GM12801 (cell line): Measurements from ENCODE around the gene SLC25A25.

Source experiments
- TF ChIP-seq, protein P1 (sequence below): IDR thresholded peaks from one replicate; pipeline ENCODE4 v1.5.1; 2011; ENCODE audit warnings: control low read depth; ENCODE audit not compliant: insufficient read length; ENCODE audit errors: extremely low read depth

Gene SLC25A25

DNA sequence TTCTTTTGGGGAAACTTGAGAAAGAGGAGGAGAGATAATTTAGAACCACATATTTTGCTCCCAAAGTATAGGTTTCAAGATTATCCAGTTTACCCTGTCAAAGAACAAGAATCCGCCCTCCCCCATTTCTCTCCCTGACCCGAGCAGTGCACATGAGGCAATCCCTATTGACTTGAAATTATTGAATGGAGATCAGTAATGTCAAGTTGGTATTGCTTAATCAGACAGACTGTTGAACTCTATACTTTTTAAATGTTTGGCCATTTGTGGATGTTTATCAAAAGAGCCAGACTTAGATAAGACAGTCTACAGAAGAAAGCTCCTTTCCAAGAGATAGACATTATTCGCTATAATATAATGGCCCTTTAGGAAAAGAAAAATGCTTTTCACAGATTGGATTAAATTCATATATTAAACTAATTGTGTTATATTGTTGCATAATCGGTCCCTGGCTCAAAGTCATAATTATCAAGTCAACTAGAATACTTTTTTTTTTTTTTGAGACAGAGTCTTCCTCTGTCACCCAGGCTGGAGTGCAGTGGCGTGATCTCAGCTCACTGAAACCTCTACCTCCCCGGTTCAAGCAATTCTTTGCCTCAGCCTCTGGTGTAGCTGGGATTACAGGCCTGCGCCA lies 5.3 kb downstream of the SLC25A25 start:
- TF ChIP-seq, protein P1, sequence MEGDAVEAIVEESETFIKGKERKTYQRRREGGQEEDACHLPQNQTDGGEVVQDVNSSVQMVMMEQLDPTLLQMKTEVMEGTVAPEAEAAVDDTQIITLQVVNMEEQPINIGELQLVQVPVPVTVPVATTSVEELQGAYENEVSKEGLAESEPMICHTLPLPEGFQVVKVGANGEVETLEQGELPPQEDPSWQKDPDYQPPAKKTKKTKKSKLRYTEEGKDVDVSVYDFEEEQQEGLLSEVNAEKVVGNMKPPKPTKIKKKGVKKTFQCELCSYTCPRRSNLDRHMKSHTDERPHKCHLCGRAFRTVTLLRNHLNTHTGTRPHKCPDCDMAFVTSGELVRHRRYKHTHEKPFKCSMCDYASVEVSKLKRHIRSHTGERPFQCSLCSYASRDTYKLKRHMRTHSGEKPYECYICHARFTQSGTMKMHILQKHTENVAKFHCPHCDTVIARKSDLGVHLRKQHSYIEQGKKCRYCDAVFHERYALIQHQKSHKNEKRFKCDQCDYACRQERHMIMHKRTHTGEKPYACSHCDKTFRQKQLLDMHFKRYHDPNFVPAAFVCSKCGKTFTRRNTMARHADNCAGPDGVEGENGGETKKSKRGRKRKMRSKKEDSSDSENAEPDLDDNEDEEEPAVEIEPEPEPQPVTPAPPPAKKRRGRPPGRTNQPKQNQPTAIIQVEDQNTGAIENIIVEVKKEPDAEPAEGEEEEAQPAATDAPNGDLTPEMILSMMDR, result no peak

DNA sequence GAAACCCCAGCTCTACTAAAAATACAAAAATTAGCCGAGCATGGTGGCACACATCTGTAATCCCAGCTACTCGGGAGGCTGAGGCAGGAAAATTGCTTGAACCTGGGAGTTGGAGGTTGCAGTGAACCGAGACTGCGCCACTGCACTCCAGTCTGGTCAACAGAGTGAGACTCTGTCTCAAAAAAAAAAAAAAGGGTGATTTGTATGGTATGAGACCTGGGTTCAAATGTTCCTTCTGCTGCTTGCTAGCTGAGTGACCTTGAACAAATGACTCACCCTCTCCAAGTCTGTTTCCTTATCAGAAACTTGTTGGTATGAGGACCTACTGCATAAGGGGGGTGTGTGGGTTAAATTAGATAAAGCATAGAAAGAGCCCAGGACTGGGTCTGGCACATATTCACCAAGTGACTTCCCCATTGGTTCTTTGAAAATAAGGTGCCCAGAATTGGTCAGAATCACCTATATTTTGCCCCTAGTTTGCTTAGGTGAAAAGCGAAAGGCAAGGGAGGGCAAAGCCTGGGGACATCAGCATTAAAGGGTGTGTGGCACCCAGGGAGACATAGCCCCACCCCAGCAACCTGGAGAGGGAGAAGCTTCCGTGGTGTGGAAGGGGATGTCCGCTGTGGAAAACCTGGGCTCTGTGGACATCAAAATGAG lies 9.9 kb downstream of the SLC25A25 start:
- TF ChIP-seq, protein P1, result no peak

DNA sequence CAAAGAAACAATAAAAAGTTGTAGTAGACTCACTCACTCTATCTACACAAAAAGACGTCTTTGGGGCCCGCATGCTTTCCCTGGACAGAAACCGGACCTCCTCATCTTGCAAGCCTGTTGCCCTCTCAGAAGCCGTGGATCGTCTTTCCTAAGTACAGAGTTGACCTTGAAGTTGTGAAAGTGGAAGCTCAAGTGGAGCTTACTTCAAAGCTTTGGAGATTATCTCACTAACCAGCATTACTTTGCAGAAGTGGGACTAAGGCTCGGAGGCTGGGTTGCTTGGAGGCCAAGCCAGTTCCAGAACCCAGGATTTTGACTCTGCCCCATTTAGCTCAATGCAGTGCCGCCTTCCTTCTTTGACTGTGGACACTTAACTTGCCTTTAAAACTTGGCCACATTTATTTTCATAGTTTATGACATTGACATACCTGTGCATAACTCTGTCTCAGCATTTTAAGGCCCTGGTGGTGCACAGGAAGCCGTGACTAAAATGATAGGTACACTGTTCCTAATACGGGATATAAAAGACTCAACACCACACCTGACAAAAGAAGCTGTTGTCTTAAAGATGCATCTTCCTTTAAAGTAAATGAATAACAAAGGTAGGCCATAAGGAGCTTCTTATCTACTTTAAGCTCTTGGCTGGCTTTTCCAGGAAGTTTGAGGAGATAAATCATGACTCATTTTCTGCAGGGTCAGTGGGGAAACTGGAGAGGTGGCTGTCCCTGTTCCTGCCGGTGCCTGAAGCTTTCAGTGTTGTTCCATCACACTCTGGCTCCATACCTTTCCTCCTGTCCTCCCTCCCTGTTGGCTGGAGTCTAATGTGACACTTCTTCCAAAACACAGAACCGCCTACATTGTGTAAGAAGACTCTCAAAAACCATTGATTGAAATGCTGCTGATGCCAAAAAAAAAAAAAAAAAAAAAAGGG lies 10.7 kb downstream of the SLC25A25 start:
- TF ChIP-seq, protein P1, result no peak

DNA sequence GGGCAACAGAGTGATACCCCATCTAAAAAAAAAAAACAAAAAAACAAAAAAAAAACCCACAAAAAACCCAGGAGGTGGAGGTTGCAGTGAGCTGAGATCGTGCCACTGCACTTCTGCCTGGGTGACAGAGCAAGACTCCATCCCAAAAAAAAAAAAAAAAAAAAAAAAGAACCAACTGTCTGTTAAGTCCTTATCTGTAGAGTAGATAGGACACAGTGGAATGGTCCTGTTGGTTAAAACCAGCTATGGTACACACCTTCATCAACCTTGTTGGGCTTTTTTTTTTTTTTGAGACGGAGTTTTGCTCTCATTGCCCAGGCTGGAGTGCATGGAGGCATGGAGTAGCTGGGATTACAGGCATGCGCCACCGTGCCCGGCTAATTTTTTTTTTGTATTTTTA lies 12.2 kb downstream of the SLC25A25 start:
- TF ChIP-seq, protein P1, result no peak

DNA sequence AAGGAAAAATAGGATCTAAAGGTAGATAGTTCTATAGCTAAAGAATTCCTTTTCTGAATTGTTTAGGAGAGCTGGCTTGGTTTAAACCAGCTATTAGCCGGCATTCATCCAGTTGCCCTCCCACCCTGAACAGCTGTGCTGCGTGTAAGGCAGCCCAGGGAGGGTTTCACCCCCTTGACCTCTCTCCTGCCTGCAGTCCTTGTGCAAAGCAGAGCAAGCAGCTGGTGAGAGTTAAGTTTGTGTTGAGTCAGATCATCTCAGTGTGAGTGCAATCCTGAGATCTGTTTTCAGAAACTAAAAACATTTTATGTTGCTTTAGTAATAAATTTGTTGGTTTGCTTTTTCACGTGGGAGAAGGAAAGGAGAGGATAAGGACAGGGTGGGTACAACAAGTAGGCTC lies 13.0 kb downstream of the SLC25A25 start:
- TF ChIP-seq, protein P1, result no peak

DNA sequence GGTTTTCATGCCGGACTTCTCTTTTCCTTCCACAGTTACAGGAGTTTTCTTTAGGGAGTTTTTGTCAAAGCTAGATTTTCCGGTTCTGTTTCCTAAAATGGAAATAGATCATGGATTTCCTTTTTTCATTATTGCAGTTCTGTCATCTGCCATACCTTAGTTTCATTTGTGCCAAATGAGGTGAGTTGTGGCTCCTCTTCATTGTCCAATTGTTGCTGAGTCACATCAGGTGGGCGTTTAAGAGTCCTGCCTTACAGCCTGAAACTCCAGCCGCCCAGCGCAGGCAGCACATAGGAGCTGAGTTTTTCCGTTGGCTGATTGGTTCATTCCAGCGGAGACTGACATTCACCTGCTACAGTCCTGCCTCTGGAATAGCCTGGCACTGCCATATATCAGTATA lies 14.1 kb downstream of the SLC25A25 start:
- TF ChIP-seq, protein P1, result no peak

DNA sequence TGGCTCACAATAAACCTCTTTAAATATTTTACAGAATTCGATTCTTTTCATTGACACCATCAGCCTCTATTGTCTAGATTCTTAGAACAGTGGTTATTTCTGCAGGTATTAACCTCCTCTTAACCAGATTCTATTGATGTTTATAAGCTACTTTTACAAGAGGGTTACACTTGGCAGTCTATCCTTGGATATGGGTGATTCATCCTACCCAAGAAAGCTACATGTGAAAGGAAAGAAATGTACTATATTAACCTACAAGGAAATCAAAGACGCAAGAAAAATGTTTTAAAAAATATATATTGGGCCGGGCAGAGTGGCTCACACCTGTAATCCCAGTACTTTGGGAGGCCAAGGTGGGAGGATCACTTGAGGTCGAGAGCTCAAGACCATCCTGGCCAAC lies 16.7 kb downstream of the SLC25A25 start:
- TF ChIP-seq, protein P1, result no peak
